ENCODE measurements around the gene MYORG. TPM values are rescaled to one million over a fixed set of nuclear protein-coding genes. Genes with fewer than 3 reads are reported as not detected.

MYORG gene
- total RNA-seq, 1 experiment from 2014 or later: 5.6 TPM

DNA sequence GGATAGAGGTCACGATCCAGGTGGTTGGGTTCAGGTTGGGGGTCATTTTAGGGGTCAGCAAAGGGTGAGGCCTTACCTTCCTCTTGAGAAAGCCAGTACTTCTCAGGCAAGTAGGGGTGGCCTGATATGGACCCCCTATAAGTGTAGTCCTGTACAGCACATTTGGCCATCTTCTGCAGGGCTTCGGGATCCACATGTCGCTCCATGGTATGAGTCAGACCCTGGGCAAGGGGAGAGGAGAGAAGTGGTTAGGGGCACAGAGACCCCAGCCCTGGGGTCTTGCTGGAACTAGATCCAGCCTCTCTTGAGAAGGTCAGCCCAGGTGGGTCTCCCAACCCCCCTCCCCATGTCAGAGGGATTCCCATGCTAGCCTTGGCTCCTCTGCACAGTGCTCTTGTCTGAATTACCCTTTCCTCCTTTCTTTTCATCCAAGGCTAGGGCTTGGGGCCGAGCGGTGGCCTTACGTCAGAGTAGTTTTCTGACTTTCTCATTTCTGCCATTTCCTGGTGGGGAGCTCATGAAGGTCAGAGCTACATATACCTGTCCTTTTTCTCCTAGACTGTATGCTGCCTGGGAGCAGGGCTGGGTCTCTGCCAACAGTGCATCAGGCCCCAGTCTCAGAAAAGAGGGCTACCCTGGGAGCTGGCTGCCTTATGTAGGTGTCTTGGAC, 9.0 kb upstream of the MYORG start:
- Histone ChIP-seq H2BK20ac (ENCODE audit: low read depth, low read length, poor library complexity, severe bottlenecking) (no peak overlapping the region), H3K9ac (ENCODE audit: extremely low read depth, insufficient read length, low read length) (no peak overlapping the region), H2AK5ac (ENCODE audit: insufficient read length, low read length) (no peak overlapping the region), H2AFZ (ENCODE audit: low read length) (no peak overlapping the region), H2BK12ac (ENCODE audit: insufficient read length, low read depth, low read length) (no peak overlapping the region), H3K79me2 (ENCODE audit: insufficient read depth, low read length) (no peaks in the 10 kb centered on the region), H3K14ac (ENCODE audit: insufficient read depth, low read length) (no peak overlapping the region; the same call in 1 of the 2 replicates), H3K23ac (ENCODE audit: insufficient read length, low read depth, low read length) (no peak overlapping the region), H3K18ac (ENCODE audit: insufficient read length, low read depth, low read length) (no peak overlapping the region), H4K20me1 (ENCODE audit: control insufficient read depth, insufficient read depth, insufficient read length) (no peaks in the 10 kb centered on the region), H2BK15ac (ENCODE audit: low read depth, low read length) (no peak overlapping the region), H3K23me2 (ENCODE audit: insufficient read length, low read depth, low read length, poor library complexity, severe bottlenecking) (peaks cover 7% of the 10 kb centered on the region), H4K91ac (ENCODE audit: insufficient read length, low read depth, low read length) (no peak overlapping the region), H3K4me2 (ENCODE audit: insufficient read depth, insufficient read length, low read length) (no peak overlapping the region), H3K4ac (ENCODE audit: low read depth, low read length) (no peak overlapping the region), H3K9me3 (ENCODE audit: control insufficient read depth, low read depth, low read length) (no peaks in the 10 kb centered on the region), H3K27me3 (ENCODE audit: insufficient read depth, low read length) (peaks cover 2% of the 10 kb centered on the region; the same call in 1 of the 2 replicates), H3K4me1 (ENCODE audit: insufficient read depth, low read length) (no peaks in the 10 kb centered on the region), H3T11ph (ENCODE audit: low read length) (no peak overlapping the region), H4K5ac (ENCODE audit: insufficient read length, low read depth, low read length) (no peak overlapping the region), H3K56ac (ENCODE audit: insufficient read length, low read depth, low read length) (no peak overlapping the region), H4K8ac (replicated peaks; ENCODE audit: insufficient read length, low read depth, low read length) (no peak overlapping the region), H3K79me1 (ENCODE audit: insufficient read depth, low read depth, low read length, poor library complexity, severe bottlenecking) (no peaks in the 10 kb centered on the region), H3K27ac (ENCODE audit: insufficient read length, low read depth, low read length) (no peak overlapping the region), H2BK120ac (ENCODE audit: low read depth, low read length, poor library complexity, severe bottlenecking) (no peak overlapping the region), H2BK5ac (ENCODE audit: insufficient read length, low read length) (no peak overlapping the region)
- Mint-ChIP-seq H3K4me1 (peaks cover 7 to 11% of the 10 kb centered on the region in 2 experiments), H3K9me3 (no peaks in the 10 kb centered on the region), H3K4me3 (no peak overlapping the region), H3K36me3 (ENCODE audit: insufficient read depth in 1 of 3, low read depth in 3 of 3) (no peaks in the 10 kb centered on the region; a peak in 1 of 7 replicates), H3K27me3 (ENCODE audit: low read depth) (peaks cover 41% of the 10 kb centered on the region), H3K27ac (no peak overlapping the region)
- TF ChIP-seq CTCF (conservative IDR thresholded peaks at IDR 0.05): no peak
- no peak for DNase-seq
- no CpG with 5 or more reads among the region's 6 CpGs for WGBS (ENCODE audit: extremely low coverage, insufficient read length, low lambda C conversion rate)

Data from H9 (cell line).